ENCODE results near the gene SUGCT. TPM values are rescaled to one million over a fixed set of nuclear protein-coding genes. Genes with fewer than 3 reads are reported as not detected.

SUGCT gene
- total RNA-seq, 1 donor: 9.9 TPM

DNA sequence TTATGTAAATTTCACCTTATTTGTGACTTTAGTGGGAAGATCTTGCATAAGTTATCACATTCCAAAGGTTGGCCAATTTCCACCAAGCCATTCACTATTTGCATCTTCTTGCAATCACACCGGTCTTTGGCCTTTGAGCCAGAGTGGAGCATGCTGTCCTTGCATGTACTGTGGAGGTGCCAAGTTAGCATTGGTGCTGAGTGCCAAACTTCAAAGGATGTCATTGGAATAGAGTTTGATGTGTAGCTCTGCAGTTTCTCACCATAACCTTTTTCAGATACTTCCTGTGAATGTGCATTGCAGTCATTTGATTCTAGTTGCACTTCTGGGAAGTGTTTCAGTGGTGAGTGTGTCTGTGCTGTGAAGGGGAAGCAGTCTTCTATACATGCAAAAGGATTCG, 620.6 kb downstream of the SUGCT start:
- no peak for DNase-seq (ENCODE audit: low read depth)
- no peak overlapping the region for H3K4me3 ChIP-seq (ENCODE audit: low read depth, low read length)

DNA sequence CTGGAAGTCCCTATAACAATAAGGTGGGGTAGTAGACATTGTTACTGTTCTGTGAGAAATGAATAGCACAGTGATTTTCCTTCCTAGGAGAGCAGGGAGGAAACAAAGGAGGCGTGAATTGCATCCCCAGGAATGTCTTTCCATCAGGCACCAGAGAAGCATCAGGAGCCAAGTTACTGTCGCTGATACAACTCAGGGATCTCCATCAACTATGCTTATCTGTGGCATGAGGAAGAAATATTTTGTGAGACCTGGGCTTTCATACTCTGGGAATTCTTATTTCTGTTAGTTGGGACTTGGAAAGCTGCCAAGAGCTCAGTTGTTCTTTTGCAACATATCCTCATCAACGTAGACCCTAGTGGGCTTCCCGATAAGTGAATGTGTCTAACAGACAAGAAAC, 622.3 kb downstream of the SUGCT start:
- TF ChIP-seq, protein P1, sequence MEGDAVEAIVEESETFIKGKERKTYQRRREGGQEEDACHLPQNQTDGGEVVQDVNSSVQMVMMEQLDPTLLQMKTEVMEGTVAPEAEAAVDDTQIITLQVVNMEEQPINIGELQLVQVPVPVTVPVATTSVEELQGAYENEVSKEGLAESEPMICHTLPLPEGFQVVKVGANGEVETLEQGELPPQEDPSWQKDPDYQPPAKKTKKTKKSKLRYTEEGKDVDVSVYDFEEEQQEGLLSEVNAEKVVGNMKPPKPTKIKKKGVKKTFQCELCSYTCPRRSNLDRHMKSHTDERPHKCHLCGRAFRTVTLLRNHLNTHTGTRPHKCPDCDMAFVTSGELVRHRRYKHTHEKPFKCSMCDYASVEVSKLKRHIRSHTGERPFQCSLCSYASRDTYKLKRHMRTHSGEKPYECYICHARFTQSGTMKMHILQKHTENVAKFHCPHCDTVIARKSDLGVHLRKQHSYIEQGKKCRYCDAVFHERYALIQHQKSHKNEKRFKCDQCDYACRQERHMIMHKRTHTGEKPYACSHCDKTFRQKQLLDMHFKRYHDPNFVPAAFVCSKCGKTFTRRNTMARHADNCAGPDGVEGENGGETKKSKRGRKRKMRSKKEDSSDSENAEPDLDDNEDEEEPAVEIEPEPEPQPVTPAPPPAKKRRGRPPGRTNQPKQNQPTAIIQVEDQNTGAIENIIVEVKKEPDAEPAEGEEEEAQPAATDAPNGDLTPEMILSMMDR (IDR thresholded peaks at IDR 0.05; ENCODE audit: insufficient read depth, low read depth, low read length): no peak
- H3K4me3 ChIP-seq (ENCODE audit: low read depth, low read length): no peak overlapping the region
- DNase-seq (ENCODE audit: low read depth): no peak

More for the DNA sequence above, 620.6 kb downstream of the SUGCT start:
- TF ChIP-seq, protein P1 (IDR thresholded peaks at IDR 0.05; ENCODE audit: insufficient read depth, low read depth, low read length): no peak

DNA sequence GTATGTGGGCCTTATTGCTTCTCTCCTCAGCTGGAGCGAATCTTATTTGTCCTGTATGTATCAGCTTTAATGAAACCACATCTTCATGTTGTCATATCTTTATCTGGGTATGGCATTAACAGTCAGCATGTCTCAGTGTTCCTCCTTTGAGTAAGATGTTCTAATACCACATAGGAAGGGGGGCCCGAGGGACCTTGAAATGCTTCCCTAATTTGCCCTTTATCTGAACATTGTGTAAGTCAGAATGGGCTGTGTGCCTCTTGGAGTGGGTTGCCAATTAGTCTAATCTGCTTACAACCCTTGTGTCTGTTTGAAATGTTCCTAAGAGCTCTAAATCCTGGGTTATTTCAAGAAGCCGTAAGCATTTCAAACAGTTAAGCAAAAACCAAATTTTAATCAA, 623.8 kb downstream of the SUGCT start:
- DNase-seq (ENCODE audit: low read depth): no peak
- H3K4me3 ChIP-seq (ENCODE audit: low read depth, low read length): no peak overlapping the region
- TF ChIP-seq, protein P1 (IDR thresholded peaks at IDR 0.05; ENCODE audit: insufficient read depth, low read depth, low read length): no peak

DNA sequence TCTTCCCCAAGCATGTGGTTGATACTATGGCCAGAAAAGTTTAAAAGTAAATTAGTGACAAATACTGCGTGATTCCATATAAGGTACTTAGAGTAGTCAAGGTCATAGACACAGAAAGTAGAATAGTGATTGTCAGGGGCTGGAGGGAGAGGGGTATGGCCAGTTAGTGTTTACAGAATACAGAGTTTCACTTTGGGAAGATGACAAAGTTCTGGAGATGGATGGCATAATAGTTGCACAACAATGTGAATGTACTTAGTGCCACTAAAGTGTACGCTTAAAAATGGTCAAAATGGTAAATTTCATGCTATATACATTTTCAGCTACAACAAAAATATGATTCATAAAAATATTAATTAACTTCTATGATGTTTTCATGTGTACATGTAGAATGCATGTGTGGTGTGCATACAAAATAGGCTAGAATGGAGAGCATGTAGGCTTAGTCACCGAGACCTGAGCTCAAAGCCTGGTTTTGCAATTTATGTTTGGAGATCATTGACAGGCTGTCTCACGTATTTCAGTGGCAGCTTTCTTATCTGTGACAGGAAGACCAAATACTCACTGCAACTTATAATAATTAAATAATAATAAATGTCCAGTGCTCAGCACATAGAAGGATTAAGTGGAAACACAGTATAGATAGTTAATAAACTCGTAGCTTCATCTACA, 625.6 kb downstream of the SUGCT start:
- DNase-seq (ENCODE audit: low read depth): no peak
- no peak overlapping the region for H3K4me3 ChIP-seq (ENCODE audit: low read depth, low read length)
- TF ChIP-seq, protein P1 (IDR thresholded peaks at IDR 0.05; ENCODE audit: insufficient read depth, low read depth, low read length): no peak

DNA sequence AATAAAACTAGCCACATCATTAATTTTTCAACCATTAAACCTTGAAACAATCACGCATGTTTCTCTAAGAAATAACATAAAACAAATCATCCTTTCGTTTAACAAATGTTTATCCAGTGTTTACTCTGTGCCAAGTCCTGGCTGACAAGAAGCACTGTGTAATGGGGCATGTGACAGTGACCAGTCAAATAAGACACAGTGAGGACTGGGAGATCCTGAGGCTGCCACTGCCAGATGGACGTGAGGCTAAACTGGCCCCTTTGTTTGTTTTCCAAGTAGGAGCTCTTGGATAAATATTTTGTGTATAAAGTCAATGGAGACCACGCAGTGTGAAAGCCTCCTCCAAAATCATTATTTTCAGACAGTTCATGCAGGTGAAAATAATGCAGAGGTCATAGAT, 626.2 kb downstream of the SUGCT start:
- TF ChIP-seq, protein P1 (IDR thresholded peaks at IDR 0.05; ENCODE audit: insufficient read depth, low read depth, low read length): no peak
- no peak for DNase-seq (ENCODE audit: low read depth)
- H3K4me3 ChIP-seq (ENCODE audit: low read depth, low read length): no peak overlapping the region

DNA sequence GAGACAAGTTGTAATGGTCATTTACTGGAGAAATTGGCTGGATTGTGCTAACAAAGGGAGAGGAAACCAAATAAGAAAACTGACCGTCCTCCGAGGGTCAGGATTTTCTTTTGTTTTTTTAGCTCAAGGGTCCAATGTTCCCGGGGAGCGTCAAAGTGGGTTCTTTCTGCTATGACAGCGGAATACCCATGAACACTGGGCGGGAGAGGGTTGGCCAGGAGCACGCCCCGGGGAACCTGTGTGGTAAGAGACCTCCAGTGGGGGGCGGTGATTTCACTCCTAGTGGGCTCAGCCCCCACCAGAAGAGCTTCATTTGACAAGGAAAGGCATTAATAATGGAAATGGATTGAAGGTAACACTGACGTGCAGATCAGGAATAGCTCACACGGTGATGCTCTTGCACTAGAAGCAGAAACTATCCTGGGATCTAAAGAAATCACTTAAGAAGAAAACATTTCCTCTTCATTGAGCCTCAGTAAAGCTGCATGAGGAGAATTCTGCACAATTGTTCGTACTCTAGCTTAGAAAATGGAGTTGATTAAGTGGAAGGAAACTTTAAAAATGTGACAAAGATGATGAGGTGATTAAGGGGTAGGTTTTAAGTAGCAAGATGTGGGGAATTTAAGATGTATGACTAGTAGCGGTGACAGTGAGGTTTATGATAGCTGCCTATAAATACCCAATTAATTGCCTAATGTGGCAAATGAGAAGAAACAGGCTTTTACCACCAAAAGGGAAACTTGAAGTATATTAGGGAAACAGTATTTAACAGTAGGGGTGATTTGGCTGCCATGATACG, 627.2 kb downstream of the SUGCT start:
- TF ChIP-seq, protein P1 (IDR thresholded peaks at IDR 0.05; ENCODE audit: insufficient read depth, low read depth, low read length): peak; percentile 20
- no peak for DNase-seq (ENCODE audit: low read depth)

More for the DNA sequence above, 627.2 kb downstream of the SUGCT start:
- no peak overlapping the region for H3K4me3 ChIP-seq (ENCODE audit: low read depth, low read length)
